Breast epithelium (tissue), 4 donors: Measurements from ENCODE around the gene HPCAL1. TPM values are rescaled to one million over a fixed set of nuclear protein-coding genes. Genes with fewer than 3 reads are reported as not detected.

Source experiments
- DNase-seq, 2 donors: peaks; one replicate each; pipeline ENCODE4 v3.0.0-alpha.2; 2019; ENCODE audit warnings: low spot score in 2 of 2
- H3K27ac ChIP-seq, 2 donors: fragments of 200-600 bp; sonication (generic) in 1 of 2; one replicate each; pipeline ENCODE4 v1.5.1; 2016 to 2019; ENCODE audit warnings: mild to moderate bottlenecking in 1 of 2
- H3K27me3 ChIP-seq, 2 donors: fragments of 200-600 bp; sonication (generic) in 1 of 2; one replicate each; pipeline versions ENCODE4 v1.5.1 to v1.6.0; 2017 to 2019; ENCODE audit warnings: control low read depth in 1 of 2, mild to moderate bottlenecking in 1 of 2
- H3K36me3 ChIP-seq: fragments of 200-600 bp; one replicate; pipeline ENCODE4 v1.5.1; 2019
- H3K4me1 ChIP-seq, 2 donors: fragments of 200-600 bp; sonication (generic); one replicate each; pipeline ENCODE4 v1.5.1; 2016 to 2019; ENCODE audit warnings: control low read depth in 1 of 2
- H3K4me3 ChIP-seq, 3 donors: fragments of 200-600 bp; sonication (generic); 1 replicate in 2 of 3; 2 replicates in 1 of 3; pipeline ENCODE4 v1.5.1; 2016 to 2019; ENCODE audit warnings: mild to moderate bottlenecking in 3 of 3, moderate library complexity in 2 of 3
- H3K9me3 ChIP-seq, 2 donors: fragments of 200-600 bp; sonication (generic) in 1 of 2; one replicate each; pipeline ENCODE4 v1.5.1; 2016 to 2019; ENCODE audit warnings: control low read depth in 1 of 2
- CTCF ChIP-seq, 3 donors: fragments of 450-650 bp; IDR thresholded peaks; one replicate each; pipeline ENCODE4 v1.5.1; 2016 to 2017; ENCODE audit warnings: antibody characterized with exemption in 3 of 3, mild to moderate bottlenecking in 3 of 3, moderate library complexity in 3 of 3
- POLR2A ChIP-seq: fragments of 450-650 bp; IDR thresholded peaks from one replicate; pipeline ENCODE4 v1.6.1; 2016; ENCODE audit warnings: antibody characterized with exemption, mild to moderate bottlenecking, moderate library complexity
- POLR2AphosphoS5 ChIP-seq, 3 donors: sonication (generic); formaldehyde crosslinking; IDR thresholded peaks; one replicate each; pipeline ENCODE4 v1.6.1; 2017; ENCODE audit warnings: antibody characterized with exemption in 3 of 3
- intact Hi-C: fragments of 100-400 bp; cut with DNase I; formaldehyde crosslinking; loops from one replicate; pipeline ENCODE4 v1.15.1; 2023; ENCODE audit warnings: low total_unique reads
- total RNA-seq, 3 donors: library from RNA; depleted of rRNA; stranded (reverse); fragments of >200 nt; gene quantifications; one replicate each; pipeline ENCODE4 v1.1.0, GENCODE V29; 2016

The HPCAL1 gene
- total RNA-seq, 3 donors from 2014 or later = 38.6 to 41.9 (median 41.6) TPM

DNA sequence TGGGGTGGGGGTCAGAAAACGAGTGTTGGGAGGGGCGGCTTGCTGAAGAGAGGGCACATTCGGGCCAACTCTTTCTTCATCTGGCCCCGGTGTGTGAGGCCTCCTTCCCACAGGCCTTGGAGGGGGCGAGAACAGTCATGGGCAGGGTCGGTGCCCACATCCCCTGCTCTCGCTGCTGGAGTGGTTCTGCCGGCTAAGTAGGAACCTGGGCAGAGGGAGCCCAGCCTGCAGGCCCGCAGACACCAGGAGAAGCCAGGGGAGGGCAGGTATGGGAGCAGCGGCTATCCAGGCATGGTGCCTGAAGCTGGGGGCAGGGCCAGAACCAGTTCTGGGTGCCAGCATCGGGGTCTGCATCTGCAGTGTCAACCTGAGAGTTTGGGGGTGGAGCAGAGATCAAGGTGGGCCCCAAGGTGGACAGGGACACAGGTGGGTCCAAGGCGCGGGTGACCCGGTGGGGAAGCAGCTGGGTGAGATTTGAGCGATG is 46.6 kb upstream of the HPCAL1 start:
- peak in 1 of 2 donors; percentile 30 for DNase-seq
- no peaks in the 10 kb centered on the region for H3K36me3 ChIP-seq
- no peak overlapping the region for H3K4me3 ChIP-seq
- no peak overlapping the region for H3K27ac ChIP-seq
- no peaks in the 10 kb centered on the region for H3K9me3 ChIP-seq
- TF ChIP-seq CTCF (IDR thresholded peaks at IDR 0.05) = no peak
- no peak for TF ChIP-seq POLR2AphosphoS5 (IDR thresholded peaks at IDR 0.05)
- no peak for TF ChIP-seq POLR2A
- peaks cover 0 to 6% of the 10 kb centered on the region in 2 donors for H3K27me3 ChIP-seq
- H3K4me1 ChIP-seq = no peaks in the 10 kb centered on the region
- intact Hi-C loops = no loop called here

DNA sequence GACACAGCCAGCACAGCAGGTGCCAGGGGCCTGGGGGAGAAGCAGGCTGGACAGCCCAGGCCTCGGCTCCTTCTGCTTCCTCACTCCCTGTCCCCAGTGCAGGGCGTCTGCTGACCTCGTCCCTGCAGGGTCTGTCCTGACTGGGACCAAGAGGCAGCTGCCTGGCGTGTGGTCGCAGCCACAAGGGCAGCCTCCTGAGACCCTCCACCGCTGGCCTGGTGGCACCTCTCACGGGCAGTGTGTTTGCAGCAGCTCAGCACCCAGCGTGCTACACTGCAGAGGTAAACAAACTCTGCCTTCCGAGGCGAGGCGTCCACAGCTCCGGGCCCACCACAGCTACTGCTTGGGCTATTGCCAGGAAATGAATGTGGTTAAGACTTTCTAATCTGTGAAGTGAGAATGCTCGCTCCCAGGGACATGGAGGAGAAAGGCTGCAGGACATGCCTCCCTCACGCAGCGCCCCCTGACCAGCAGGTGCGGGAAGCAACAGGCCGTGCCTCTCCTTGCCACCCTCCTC is 46.1 kb upstream of the HPCAL1 start:
- Histone ChIP-seq H3K4me3 (no peak overlapping the region), H3K36me3 (no peaks in the 10 kb centered on the region), H3K9me3 (no peaks in the 10 kb centered on the region), H3K27me3 (peaks cover 0 to 6% of the 10 kb centered on the region in 2 donors), H3K4me1 (no peaks in the 10 kb centered on the region), H3K27ac (no peak overlapping the region)
- TF ChIP-seq CTCF (IDR thresholded peaks at IDR 0.05) (no peak), POLR2AphosphoS5 (IDR thresholded peaks at IDR 0.05) (no peak), POLR2A (no peak)
- intact Hi-C loops = no loop called here
- no peak for DNase-seq

DNA sequence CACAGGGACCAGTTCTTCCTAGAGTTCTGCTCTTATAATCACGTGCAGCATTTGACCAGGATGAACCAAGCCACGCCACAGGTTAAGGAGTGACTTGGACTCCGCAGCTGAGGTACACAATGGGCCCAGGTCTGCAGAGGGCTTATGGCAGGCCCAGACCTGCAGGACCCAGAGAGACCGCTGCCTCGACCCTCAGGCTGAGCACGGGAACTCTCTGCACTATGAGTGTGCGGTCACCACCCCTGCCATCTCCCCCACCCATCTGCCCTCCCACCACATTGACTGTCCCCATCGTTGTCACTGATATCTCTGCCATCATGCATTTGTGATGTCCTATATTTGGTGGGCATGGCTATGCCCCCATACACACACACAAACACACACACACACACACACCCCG is 45.7 kb upstream of the HPCAL1 start:
- TF ChIP-seq POLR2A (no peak), POLR2AphosphoS5 (IDR thresholded peaks at IDR 0.05) (no peak), CTCF (IDR thresholded peaks at IDR 0.05) (no peak)
- no peak overlapping the region for H3K27ac ChIP-seq
- no peaks in the 10 kb centered on the region for H3K4me1 ChIP-seq
- intact Hi-C loops = no loop called here
- DNase-seq = peak in 1 of 2 donors; percentile 36
- no peaks in the 10 kb centered on the region for H3K9me3 ChIP-seq
- H3K4me3 ChIP-seq = no peak overlapping the region
- H3K27me3 ChIP-seq = peaks cover 0 to 6% of the 10 kb centered on the region in 2 donors
- H3K36me3 ChIP-seq = no peaks in the 10 kb centered on the region

- peaks cover 0 to 6% of the 10 kb centered on the region in 2 donors for H3K27me3 ChIP-seq
- no peak overlapping the region for H3K27ac ChIP-seq
- peak in 1 of 2 donors; percentile 28 for DNase-seq
- H3K4me3 ChIP-seq = no peak overlapping the region
- H3K36me3 ChIP-seq = no peaks in the 10 kb centered on the region
- no peaks in the 10 kb centered on the region for H3K4me1 ChIP-seq
- H3K9me3 ChIP-seq = no peaks in the 10 kb centered on the region
- intact Hi-C loops = no loop called here
- TF ChIP-seq CTCF (IDR thresholded peaks at IDR 0.05) (no peak), POLR2AphosphoS5 (IDR thresholded peaks at IDR 0.05) (no peak), POLR2A (no peak)
Measured at GRCh38 chr2:10257500-10258147, 45.1 kb upstream of the HPCAL1 start.

DNA sequence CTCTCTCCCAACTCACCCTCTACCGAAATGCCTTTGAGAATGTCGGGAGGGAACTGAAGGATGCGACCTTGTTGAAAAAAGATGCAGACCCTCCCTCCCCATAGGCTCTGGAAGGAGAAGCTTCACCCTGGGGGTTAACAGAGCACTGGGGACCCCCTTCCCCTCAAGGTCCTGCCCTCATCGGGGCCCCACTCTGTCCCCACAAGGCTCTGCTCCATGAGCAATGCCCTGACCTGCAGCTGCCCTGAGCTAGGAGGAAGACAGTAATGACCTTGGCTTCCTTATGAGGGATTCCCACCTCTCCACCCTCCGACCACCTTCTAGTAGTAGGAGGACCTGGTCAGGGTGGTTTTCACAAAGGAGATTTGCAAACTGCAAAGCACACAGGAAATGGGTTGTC is 44.4 kb upstream of the HPCAL1 start:
- Histone ChIP-seq H3K27ac (no peak overlapping the region), H3K4me1 (no peaks in the 10 kb centered on the region), H3K9me3 (no peaks in the 10 kb centered on the region), H3K4me3 (no peak overlapping the region), H3K27me3 (peaks cover 0 to 6% of the 10 kb centered on the region in 2 donors), H3K36me3 (no peaks in the 10 kb centered on the region)
- intact Hi-C loops = no loop called here
- no peak for DNase-seq
- no peak for TF ChIP-seq CTCF (IDR thresholded peaks at IDR 0.05)
- TF ChIP-seq POLR2AphosphoS5 (IDR thresholded peaks at IDR 0.05) = no peak
- no peak for TF ChIP-seq POLR2A
